ENCODE results near the gene INSYN2A. TPM values are rescaled to one million over a fixed set of nuclear protein-coding genes. Genes with fewer than 3 reads are reported as not detected.

INSYN2A gene
- total RNA-seq, 4 donors from 2014 or later = 0.33 to 0.52 (median 0.42) TPM; not detected in 1

DNA sequence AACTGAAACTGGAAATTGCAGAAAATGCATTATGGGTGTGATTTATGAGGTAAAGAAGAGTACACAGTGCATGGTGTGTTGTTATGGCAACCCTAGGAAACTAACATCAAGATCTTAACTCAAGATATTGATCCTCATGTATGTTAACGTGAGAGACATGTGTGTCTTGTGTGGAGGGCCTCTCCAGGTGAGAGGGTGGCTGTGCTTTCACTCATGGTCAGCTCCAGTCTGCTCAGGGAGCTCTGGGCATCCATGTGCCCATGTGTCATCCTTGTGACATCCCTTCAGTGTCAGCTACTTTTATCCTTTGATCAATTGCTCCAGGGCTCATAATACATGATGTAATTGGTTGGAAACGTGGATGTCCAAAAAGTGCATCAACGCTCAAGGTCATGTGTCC is 24.9 kb upstream of the INSYN2A start:
- no peak for TF ChIP-seq POLR2A (IDR thresholded peaks at IDR 0.05; ENCODE audit: low read depth)
- TF ChIP-seq POLR2AphosphoS5 (IDR thresholded peaks at IDR 0.05) = no peak
- no peak for TF ChIP-seq EP300 (IDR thresholded peaks at IDR 0.05)
- TF ChIP-seq, protein P1, sequence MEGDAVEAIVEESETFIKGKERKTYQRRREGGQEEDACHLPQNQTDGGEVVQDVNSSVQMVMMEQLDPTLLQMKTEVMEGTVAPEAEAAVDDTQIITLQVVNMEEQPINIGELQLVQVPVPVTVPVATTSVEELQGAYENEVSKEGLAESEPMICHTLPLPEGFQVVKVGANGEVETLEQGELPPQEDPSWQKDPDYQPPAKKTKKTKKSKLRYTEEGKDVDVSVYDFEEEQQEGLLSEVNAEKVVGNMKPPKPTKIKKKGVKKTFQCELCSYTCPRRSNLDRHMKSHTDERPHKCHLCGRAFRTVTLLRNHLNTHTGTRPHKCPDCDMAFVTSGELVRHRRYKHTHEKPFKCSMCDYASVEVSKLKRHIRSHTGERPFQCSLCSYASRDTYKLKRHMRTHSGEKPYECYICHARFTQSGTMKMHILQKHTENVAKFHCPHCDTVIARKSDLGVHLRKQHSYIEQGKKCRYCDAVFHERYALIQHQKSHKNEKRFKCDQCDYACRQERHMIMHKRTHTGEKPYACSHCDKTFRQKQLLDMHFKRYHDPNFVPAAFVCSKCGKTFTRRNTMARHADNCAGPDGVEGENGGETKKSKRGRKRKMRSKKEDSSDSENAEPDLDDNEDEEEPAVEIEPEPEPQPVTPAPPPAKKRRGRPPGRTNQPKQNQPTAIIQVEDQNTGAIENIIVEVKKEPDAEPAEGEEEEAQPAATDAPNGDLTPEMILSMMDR (IDR thresholded peaks at IDR 0.05) = no peak
- 70% methylated on average over 3 of the region's 3 CpGs for WGBS
- Histone ChIP-seq H3K36me3 (no peaks in the 10 kb centered on the region), H3K4me3 (no peak overlapping the region), H3K27ac (replicated peaks in 1 of 4) (no peak overlapping the region), H3K9me3 (no peaks in the 10 kb centered on the region), H3K27me3 (no peaks in the 10 kb centered on the region), H3K4me1 (no peaks in the 10 kb centered on the region)
- intact Hi-C loops (cut with DNase I) = no loop called here
- no peak for DNase-seq (ENCODE audit: extremely low spot score)

DNA sequence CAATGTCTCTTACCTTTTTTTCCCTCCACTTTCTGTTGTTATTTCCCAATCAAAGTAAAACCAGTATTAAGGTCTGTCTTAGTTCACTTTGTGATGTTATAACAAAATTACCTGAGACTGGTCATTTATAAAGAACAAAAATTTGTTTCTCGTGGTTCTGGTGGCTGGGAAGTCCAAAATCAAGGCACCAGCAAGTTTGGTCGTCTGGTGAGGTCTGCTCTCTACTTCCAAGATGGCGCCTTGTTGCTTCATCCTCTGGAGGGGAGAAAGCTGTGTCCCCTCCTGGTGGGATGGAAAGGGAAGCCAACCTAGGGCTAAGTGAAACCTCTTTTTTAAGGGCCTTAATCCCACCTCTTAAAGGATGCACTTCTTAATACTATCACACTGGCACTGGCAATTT is 22.3 kb upstream of the INSYN2A start:
- no peak for TF ChIP-seq EP300 (IDR thresholded peaks at IDR 0.05)
- TF ChIP-seq, protein P1 (IDR thresholded peaks at IDR 0.05) = no peak
- TF ChIP-seq POLR2A (IDR thresholded peaks at IDR 0.05; ENCODE audit: low read depth) = no peak
- no peak for TF ChIP-seq POLR2AphosphoS5 (IDR thresholded peaks at IDR 0.05)
- H3K9me3 ChIP-seq = no peaks in the 10 kb centered on the region
- 96% methylated on average over 3 of the region's 3 CpGs for WGBS
- intact Hi-C loops (cut with DNase I) = no loop called here
- no peaks in the 10 kb centered on the region for H3K36me3 ChIP-seq
- no peak for DNase-seq (ENCODE audit: extremely low spot score)
- no peaks in the 10 kb centered on the region for H3K4me1 ChIP-seq
- H3K27ac ChIP-seq (replicated peaks in 1 of 4) = no peak overlapping the region
- H3K4me3 ChIP-seq = no peak overlapping the region
- no peaks in the 10 kb centered on the region for H3K27me3 ChIP-seq

DNA sequence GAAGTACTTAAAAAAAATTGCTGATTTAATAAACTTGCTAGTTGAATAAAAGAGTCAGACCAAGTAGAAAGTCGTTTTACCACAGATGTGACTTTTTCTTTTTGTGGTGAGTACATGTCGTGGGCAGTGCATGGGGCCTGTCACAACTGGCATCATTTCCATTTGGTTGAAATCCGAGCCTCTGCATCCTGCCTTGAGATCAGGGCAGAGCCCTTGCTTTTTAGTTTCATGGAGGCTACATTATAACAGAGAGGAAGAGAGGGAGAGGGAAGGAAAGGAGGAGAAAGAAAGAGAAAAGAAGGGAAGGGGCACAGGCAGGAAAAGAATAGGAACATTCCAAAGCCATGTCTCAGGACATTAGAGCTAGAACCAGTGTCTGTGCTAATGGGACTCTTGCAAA is 20.4 kb upstream of the INSYN2A start:
- intact Hi-C loops (cut with DNase I) = no loop called here
- no peak for DNase-seq (ENCODE audit: extremely low spot score)
- no peaks in the 10 kb centered on the region for H3K27me3 ChIP-seq
- H3K4me3 ChIP-seq = no peak overlapping the region
- H3K36me3 ChIP-seq = no peaks in the 10 kb centered on the region
- no peak overlapping the region for H3K27ac ChIP-seq (replicated peaks in 1 of 4)
- no peaks in the 10 kb centered on the region for H3K9me3 ChIP-seq
- no peaks in the 10 kb centered on the region for H3K4me1 ChIP-seq
- 90% methylated on average over 3 of the region's 3 CpGs for WGBS
- TF ChIP-seq POLR2A (IDR thresholded peaks at IDR 0.05; ENCODE audit: low read depth) (no peak), POLR2AphosphoS5 (IDR thresholded peaks at IDR 0.05) (no peak)
- TF ChIP-seq, protein P1 (IDR thresholded peaks at IDR 0.05) = no peak

DNA sequence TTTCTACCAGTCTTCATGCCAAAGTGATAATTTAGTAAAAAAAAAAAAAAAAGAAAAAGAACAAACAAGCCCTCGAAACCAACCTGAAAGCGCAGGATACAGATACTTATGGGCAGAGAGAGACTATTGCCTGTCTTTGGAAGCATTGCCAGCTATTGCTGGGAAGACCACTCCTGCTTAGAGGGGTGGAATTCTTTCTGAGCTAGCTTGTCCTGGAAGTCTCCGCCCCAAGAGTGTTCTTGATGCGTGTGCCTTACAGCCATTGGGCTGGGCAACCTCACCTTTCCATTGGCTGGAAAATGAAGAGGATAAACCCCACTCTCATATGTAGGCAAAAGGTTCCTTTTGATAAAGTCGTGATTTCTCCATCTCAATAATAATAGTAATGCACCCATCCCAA is 19.9 kb upstream of the INSYN2A start:
- H3K27ac ChIP-seq (replicated peaks in 1 of 4) = no peak overlapping the region
- H3K9me3 ChIP-seq = no peaks in the 10 kb centered on the region
- intact Hi-C loops (cut with DNase I) = no loop called here
- H3K4me1 ChIP-seq = no peaks in the 10 kb centered on the region
- H3K36me3 ChIP-seq = no peaks in the 10 kb centered on the region
- DNase-seq (ENCODE audit: extremely low spot score) = no peak
- TF ChIP-seq, protein P1 (IDR thresholded peaks at IDR 0.05) = no peak
- WGBS = 93% methylated on average over 4 of the region's 5 CpGs
- H3K4me3 ChIP-seq = no peak overlapping the region
- no peaks in the 10 kb centered on the region for H3K27me3 ChIP-seq

DNA sequence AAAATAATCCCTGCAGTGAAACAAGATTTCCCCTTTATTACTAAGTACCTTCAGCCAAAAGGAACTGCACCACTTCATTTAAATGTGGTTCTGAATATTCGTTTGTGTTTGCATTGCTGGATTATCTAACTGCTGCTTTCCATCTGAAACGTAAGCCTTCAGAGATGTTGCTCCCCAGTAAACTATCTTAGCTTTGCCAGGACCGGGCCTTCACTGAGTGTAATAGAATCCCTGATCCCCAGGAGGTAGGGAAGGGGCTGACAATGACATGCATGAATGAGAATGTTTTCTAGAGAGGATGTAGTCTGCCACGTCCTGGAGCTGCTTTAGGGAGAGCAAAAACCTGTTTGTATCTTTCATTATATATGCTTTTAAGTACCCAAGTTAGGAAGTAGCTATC is 19.5 kb upstream of the INSYN2A start:
- H3K4me1 ChIP-seq = no peaks in the 10 kb centered on the region
- intact Hi-C loops (cut with DNase I) = no loop called here
- H3K4me3 ChIP-seq = no peak overlapping the region
- no peaks in the 10 kb centered on the region for H3K36me3 ChIP-seq
- no peak for DNase-seq (ENCODE audit: extremely low spot score)
- H3K27me3 ChIP-seq = no peaks in the 10 kb centered on the region
- no peak overlapping the region for H3K27ac ChIP-seq (replicated peaks in 1 of 4)
- H3K9me3 ChIP-seq = no peaks in the 10 kb centered on the region
- TF ChIP-seq EP300 (IDR thresholded peaks at IDR 0.05) (no peak), POLR2AphosphoS5 (IDR thresholded peaks at IDR 0.05) (no peak), POLR2A (IDR thresholded peaks at IDR 0.05; ENCODE audit: low read depth) (no peak)
- TF ChIP-seq, protein P1 (IDR thresholded peaks at IDR 0.05) = no peak
- 80% methylated on average over 4 of the region's 4 CpGs for WGBS
